HEK293T (cell line): ENCODE measurements around the gene SCNN1A.

ENCODE experiments used
- ARNT ChIP-seq: fragments of 450-650 bp; IDR thresholded peaks from 2 replicates; pipeline ENCODE4 v1.6.1; 2017; ENCODE audit warnings: mild to moderate bottlenecking
- BHLHE40 ChIP-seq: fragments of 450-650 bp; IDR thresholded peaks from 2 replicates; pipeline ENCODE4 v1.6.1; 2016; ENCODE audit warnings: mild to moderate bottlenecking, moderate library complexity, borderline replicate concordance
- CTBP1 ChIP-seq: fragments of 450-650 bp; IDR thresholded peaks from 2 replicates; pipeline ENCODE4 v1.6.1; 2016; ENCODE audit warnings: borderline replicate concordance
- FOXM1 ChIP-seq: fragments of 450-650 bp; IDR thresholded peaks from 2 replicates; pipeline ENCODE4 v1.6.1; 2017; ENCODE audit warnings: mild to moderate bottlenecking, borderline replicate concordance
- SP1 ChIP-seq: fragments of 450-650 bp; IDR thresholded peaks from 2 replicates; pipeline ENCODE4 v1.6.1; 2017
- TARDBP ChIP-seq: fragments of 450-650 bp; IDR thresholded peaks from 2 replicates; pipeline ENCODE4 v1.6.1; 2016
- ZNF384 ChIP-seq: fragments of 450-650 bp; IDR thresholded peaks from 2 replicates; pipeline ENCODE4 v1.6.1; 2016

- TF ChIP-seq SP1: no peak
- TF ChIP-seq CTBP1: no peak
- TF ChIP-seq FOXM1: no peak
- TF ChIP-seq TARDBP: no peak
- TF ChIP-seq BHLHE40: no peak
- no peak for TF ChIP-seq ZNF384
- no peak for TF ChIP-seq ARNT
These were observed 2.2 kb downstream of the SCNN1A start for GRCh38 chr12:6373022-6373787.
